ENCODE data around the gene CHRNE.
A peak's percentile ranks its signal among the peaks of the same experiment; 100 is the strongest.
"Not testable (repeated sequence)": the region's sequence is repeated elsewhere in the genome, so short reads cannot be mapped to it uniquely, and the experiment has no call there.

CHRNE gene

DNA sequence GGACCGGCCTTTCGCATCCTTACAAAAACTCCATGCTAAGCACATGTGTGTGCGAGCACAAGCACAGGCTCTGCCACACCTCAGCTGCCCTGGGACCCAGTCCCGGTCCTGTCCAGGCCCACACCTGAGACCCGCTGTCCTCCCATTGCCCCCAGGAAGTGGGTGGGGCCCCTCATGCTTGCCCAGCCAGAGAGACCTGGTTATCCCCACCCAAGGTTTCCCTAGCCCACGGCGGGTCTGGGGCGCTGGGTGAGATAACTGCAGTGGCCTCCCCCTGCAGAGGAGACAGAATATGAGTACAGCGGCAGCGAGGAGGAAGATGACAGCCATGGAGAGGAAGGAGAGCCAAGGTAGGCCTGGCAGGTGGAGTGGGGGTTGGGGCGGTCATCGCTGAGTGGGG lies 16.1 kb downstream of the CHRNE start:
- no peak for DNase-seq (ENCODE audit: low spot score)

DNA sequence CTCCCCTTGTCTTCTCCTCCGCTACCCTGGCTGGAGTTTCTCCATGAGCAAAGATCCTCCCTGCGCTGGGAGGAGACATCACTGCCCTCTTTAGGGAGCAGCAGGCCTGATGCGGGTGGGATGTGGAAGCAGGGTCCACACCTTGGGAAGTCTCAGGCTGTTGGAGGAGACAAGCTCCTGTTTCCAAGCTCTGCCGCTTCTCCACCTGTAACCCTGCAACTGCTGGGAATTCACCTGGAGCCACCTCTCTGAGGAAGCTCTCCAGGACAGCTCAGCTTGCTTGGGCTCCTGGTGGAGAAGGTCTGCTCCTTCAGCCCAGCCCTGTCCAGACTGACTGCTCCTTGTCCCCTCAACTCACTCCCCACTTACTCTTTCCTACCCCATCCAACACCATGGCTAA lies 18.4 kb downstream of the CHRNE start:
- no peak for DNase-seq (ENCODE audit: low spot score)

DNA sequence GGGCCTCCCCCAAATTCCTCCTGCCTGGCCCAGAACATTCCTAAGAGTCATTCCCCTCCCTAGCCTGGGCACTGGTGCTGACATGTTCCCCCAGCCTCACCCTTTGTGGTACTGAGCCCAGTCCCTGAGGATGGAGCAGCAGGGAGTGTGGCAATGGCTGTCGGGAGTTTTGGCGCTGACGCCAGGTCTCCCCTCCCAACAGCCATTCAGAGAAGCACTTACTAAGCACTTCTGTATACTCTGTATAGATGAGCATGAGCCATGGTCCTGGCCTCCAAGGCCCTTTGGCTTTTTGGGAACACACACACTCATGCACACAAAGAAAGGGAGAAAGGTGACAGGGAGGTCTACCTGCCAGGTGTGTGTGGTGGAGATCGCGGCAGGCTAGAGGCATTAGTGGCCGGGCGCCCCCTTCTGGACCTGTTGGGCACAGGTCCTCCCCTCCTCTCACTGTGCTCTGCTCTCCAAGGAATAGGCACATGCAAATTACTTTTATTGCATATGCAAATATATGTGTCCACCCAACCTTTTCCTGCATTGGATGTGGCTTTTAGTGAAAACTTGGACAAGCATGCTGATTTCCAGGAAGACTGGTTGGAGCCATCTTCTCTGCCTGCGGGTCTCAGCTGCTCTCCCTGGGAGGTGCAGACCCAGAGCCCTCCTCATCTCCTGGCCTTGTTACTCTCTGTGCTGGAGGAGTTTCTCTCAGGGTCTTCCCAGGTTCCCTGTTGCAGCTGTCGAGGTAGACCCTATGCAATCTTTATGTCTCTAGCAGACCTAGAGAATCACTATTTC lies 20.9 kb downstream of the CHRNE start:
- DNase-seq (ENCODE audit: low spot score), result peak; percentile 48

DNA sequence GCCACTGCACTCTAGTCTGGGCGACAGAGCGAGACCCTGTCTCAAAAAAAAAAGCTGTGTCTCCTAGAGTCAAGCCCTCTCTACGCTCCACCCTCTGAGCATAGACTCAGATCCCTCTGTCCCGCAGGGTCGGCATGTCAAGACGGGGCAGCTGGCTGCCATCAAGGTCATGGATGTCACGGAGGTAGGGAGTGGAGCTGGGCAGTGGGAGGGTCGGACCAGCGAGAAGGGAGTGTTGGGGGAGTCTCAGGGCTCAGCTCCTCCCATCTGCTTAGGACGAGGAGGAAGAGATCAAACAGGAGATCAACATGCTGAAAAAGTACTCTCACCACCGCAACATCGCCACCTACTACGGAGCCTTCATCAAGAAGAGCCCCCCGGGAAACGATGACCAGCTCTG lies 22.0 kb downstream of the CHRNE start:
- DNase-seq (ENCODE audit: low spot score), result no peak

DNA sequence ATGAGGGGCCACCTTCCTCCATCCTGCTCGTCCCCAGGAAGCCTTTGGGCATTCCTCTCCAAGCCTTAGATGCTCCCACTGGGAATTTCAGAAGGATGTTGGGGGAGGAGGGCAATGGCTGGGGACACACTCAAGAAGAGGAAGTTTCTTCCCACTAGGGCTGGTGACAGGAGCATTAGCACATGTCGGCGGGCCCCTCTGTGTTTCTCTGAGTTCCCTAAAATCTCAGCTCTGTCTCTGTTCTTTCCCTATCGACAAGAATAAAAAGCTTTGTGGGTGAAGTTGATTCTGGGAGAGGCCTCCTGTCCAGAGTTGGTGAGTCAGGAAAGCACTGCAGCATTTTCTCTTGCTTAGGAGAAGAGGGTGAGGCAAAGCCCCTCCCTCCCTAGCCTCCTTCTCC lies 23.3 kb downstream of the CHRNE start:
- DNase-seq (ENCODE audit: low spot score), result no peak

DNA sequence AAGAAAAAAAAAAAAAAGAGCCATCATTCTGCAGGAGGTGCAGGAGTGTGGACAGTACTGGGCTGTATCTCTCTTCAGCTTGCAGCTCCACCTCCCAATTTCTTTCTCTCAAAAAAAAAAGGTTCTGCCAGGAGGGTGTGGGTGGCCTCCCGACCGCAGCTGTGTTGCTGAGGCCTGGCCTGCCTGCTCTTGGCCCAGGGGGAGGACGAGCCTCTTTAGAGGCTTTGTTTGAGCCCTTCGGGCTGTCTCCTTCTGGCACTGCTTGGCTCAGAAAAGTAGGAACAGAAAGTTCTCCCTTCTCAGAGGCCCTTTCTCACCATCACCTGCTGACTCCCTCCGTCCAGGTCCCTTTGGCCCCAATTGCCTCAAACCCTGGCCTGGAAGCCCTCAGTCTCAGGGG lies 25.8 kb downstream of the CHRNE start:
- no peak for DNase-seq (ENCODE audit: low spot score)

DNA sequence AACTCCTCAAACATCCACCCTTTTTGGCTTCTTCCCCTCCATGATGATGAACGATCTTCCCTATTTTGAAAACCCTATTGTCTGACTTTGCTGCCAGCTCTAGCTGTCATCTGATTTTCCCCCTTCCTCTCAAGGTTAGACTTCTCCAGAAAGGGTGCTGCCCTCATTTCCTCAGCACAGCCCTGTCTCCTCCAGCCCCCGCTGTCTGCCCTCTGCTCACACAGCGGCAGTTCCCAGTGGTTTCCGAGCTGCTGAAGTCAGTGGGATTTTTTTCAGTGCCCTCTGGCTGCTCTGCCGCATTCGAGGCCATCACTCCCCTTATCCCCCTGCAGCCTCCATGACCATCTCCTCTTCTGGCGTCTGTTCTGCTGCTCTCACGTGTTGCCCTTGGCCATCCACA lies 30.1 kb downstream of the CHRNE start:
- no peak for DNase-seq (ENCODE audit: low spot score)

DNA sequence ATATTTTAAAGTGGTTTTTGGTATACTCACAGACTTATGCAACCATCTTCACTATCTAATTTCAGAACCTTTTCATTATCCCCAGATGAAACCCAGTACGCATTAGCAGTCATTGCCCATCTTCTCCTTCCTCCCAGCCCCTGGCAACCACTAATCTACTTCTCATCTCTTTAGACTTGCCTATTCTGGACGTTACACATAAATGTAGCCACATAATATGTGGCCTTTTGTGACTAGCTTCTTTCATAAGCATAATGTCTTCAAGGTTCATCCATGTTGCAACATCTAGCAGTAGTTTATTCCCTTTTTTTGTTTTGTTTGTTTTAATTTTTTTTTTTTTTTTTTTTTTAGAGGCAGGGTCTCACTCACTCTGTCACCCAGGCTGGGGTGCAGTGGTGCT lies 32.0 kb downstream of the CHRNE start:
- DNase-seq (ENCODE audit: low spot score), result no peak

DNA sequence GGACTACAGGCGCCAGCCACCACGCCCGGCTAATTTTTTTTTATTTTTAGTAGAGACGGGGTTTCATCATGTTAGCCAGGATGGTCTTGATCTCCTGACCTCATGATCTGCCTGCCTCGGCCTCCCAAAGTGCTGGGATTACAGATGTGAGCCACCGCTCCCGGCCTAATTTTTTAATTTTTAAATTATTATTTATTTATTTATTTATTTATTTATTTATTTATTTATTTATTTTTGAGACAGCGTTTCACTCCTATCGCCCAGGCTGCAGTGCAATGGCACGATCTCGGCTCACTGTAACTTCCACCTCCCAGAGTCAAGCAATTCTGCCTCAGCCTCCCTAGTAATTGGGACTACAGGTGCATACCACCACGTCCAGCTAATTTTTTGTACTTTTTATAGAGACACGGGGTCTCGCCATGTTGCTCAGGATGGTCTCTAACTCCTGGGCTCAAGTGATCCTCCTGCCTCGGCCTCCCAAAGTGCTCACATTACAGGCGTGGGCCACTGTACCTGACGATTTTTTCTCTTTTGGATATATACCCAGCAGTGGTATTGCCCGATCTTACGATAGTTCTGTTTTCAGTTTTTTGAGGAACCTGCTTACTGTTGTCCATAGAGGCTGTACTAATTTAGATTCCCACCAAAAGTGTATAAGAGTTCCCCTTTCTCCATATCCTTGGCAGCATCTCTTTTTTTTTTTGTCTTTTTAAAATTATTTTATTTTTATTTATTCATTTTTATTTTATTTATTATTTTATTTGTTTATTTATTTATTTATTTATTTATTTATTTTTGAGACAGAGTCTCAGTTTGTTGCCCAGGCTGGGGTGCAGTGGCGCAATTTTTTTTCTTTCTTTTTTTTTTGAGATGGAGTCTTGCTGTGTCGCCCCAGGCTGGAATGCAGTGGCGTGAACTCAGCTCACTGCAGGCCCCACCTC lies 33.6 kb downstream of the CHRNE start:
- DNase-seq (ENCODE audit: low spot score), result not testable (repeated sequence)

DNA sequence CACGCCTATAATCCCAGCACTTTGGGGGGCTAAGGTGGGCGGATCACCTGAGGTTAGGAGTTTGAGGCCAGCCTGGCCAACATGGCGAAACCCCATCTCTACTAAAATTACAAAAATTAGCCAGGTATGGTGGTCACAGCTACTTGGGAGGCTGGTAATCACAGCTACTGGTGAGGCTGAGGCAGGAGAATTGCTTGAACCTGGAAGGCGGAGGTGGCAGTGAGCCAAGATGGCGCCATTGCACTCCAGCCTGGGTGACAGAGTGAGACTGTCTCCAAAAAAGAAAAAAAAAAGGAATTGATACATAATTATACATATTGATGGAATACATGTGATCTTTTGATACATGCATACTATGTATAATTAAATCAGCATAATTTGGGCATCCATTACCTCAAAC lies 35.4 kb downstream of the CHRNE start:
- DNase-seq (ENCODE audit: low spot score), result not testable (repeated sequence)

DNA sequence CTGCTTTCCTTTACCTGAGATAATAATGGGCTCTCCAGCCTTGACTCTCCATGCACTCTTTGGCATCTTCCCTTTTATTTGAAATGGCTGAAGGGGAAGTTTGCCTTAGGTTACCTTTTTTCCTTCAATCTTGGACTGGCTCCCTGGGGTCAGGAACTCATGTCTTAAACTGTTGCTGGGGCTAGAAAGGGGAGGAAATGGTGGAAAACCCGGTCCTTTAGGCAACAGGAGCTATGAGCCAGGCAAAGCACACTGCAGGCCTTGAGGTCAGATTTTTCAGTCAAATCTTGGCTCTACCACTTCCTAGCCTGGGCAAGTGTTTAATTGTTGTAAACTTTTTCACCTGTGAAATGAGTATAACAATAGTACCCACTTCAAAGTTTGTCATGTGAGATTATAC lies 39.6 kb downstream of the CHRNE start:
- DNase-seq (ENCODE audit: low spot score), result no peak

DNA sequence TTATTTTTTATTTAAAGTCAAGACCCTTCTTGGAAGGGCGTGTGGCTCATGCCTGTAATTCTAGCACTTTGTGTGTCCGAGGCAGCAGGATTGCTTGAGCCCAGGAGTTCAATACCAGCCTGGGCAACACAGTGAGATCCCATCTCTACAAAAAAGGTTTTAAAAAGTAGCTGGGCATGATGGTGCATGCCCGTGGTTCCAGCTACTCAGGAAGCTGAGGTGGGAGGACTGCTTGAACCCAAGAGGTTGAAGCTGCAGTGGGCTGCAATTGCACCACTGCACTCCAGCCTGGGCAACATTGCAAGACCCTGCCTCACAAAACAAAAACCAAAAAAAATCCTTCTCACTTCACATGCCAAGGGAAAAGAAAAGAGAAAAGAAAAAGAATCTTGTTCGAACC lies 40.2 kb downstream of the CHRNE start:
- no peak for DNase-seq (ENCODE audit: low spot score)

DNA sequence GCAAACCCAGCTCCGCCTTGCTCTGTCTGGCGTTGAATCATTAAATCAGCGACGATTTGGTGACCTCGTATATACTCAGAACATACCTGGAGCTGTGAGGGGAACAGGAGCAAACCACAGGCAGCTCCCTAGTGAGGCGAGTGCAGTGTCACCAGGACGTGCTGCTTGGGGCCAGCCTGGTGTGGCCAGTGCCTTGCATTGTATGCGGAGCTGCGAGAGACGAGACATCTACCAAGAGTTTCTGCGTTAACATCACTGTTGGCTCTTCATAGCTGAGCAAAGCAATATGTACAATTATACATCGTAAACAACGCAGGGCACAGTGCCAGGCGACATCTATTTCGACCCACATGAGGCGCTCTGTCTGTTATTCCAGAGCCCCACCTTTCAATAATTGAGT lies 41.8 kb downstream of the CHRNE start:
- DNase-seq (ENCODE audit: low spot score), result no peak

DNA sequence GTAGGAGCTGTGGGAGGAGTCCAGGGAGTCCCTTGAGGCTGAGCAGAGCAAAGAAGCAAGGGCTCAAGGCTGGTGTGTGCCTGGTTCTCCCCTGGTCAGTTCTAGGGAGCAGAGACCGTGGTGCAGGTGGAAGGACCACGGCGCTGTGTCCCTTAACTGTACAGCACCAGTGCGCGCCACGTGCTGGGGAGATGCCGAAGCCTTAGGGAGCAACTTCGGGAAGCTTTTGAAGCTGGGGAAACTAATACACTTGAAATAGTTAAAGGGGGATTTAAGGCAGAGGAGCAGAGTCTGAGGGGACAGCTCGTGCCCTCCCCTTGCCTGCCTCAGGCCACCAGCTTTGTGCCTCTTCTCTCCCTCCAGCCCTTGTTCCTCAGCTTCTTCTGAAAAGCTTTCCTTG lies 42.2 kb downstream of the CHRNE start:
- DNase-seq (ENCODE audit: low spot score), result no peak

DNA sequence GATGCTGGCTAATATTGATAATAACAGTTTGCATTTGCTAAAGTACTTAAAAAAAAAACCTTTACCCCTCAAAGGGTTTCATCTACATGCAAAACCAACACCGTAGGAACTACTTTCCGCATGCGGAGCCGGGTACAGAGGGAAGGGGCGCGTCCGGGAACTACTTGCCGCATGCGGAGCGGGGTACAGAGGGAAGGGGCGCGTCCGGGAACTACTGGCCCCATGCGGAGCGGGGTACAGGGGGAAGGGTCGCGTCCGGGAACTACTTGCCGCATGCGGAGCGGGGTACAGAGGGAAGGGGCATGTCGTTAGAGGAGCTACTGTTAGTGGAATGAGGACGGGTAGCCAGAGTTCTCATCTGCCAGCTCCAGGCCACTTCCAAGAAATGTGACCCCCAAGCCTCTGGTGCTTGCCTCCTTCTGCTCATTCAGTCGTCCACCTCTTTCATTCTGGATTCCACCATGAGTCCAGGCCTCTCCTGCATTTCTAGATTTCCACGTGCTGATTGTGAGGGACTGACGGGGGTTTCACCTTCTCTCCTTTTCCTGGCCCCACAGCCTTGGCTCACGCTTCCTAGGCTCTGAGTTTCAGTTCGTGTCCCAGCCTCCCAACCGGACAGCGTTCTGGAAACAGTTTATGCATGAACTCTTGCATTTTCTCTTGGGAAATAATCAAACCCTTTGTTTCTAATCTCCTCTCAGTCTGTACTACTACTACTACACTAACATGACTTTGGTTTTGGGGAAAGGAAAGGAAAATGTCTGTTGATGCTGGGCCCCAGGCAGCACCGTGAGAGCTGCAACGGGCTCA lies 42.9 kb downstream of the CHRNE start:
- DNase-seq (ENCODE audit: low spot score), result no peak

DNA sequence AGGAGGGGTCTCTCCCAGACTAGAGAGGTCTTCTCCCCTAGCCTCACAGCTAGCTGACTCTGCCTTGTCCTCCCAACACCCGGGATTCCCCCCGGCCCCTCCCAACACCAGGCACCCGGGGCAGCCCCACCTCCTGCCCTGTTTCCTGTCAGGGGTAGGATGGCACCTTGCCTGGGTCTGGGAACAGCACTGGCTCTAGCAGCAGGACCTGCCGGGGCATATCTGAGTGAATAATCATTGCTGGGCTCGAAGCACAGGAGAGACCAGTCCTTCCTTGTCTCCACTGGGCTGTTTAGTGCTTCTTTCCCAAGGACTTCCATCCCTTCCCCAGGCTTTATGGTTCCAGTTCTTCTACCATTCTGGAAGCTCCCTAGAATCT lies 44.0 kb downstream of the CHRNE start:
- no peak for DNase-seq (ENCODE audit: low spot score)

DNA sequence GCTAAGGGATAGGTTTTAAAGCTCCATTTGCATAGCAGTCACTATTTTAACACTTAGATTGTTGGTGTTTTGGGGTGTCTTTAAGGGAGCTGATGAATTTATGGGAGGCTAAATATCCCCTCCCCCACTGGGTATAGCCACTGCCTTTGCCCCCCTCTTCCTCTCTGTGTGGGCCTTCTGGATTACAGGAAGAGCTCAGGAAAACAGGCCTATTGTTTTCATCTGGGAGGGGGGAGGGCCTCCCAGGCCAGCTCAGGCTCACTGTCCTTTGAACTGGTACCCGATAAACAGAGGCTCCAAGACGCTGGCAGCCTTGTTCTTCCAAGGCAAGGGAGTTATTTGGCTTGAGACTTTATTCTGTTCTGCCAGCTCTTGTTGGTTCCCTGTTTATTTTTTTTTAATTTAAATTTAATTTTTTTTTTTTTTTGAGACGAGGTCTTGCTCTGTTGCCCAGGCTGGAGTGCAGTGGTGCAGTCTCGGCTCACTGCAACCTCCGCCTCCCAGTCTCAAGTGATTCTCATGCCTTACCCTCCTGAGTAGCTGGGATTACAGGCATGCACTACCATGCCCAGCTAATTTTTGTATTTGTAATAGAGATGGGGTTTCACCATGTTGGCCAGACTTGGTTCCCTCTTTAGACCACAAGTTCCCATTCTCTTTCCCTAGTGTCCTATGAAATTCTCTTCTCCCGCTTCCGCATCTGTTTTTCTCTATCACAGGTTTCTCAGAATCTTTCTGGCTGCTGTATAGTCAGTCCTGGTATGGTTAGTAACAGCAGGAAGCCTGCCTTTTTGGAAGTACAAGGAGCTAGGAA lies 44.6 kb downstream of the CHRNE start:
- DNase-seq (ENCODE audit: low spot score), result no peak

DNA sequence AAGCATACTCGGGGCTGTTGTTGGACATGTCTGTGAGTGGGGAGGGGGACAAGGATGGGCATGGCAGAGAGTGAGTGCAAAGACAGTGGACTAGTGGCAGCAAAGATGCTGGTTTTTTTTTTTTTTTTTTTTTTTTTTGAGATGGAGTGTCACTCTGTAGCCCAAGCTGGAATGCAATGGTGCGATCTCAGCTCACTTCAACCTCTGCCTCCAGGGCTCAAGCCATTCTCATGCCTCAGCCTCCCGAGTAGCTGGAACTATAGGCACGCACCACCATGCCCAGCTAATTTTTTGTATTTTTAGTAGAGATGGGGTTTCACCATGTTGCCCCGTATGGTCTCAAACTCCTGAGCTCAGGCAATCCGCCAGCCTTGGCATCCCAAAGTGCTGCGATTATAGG lies 45.6 kb downstream of the CHRNE start:
- DNase-seq (ENCODE audit: low spot score), result not testable (repeated sequence)

DNA sequence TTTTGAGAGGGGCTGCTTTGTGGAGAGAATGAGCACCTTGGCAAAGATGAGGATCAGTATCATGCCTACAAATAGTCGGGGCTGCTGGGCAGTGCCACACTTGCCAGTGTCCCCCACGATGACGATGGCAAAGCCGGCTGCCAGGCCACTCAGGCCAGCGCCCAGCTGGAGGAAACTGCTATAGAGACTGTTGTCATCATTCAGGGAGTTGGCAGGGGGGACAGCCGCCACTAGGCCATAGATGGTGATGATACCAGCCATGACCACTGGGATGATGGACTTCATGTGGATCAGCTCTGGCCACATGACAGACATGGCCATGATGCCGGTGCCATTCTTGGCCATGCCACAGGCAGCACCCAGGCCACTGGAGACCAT lies 46.0 kb downstream of the CHRNE start:
- no peak for DNase-seq (ENCODE audit: low spot score)

DNA sequence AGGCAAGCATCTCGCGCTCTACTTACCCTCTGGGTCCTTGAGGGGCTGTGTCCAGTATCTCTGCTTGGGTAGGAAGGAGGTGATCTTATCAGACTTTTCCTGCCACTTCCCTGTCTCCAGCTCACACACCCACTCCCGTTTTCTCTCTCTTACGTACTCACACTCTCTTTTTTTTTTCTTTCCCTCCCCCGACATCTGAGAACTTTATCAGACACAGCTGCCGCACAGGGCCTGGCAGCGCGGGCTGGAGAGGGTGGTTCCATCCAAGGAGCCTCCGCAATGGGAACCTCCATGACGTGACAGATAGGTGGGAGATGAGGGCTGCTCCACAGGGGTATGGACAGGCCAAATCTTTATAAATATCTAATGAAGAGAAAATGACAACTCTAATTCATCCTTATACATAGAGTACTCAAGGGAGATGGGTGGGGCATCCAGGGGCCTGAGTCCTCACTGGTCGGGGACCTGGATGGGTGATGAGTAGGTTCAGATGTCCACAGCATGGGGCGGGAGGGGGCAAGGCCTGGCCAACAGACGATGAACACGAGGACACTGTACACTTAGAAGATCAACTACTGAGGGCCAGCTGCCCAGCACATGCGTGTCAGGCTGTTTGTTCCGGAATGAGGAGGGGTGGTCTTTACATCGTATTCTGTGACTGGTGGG lies 46.5 kb downstream of the CHRNE start:
- no peak for DNase-seq (ENCODE audit: low spot score)

DNA sequence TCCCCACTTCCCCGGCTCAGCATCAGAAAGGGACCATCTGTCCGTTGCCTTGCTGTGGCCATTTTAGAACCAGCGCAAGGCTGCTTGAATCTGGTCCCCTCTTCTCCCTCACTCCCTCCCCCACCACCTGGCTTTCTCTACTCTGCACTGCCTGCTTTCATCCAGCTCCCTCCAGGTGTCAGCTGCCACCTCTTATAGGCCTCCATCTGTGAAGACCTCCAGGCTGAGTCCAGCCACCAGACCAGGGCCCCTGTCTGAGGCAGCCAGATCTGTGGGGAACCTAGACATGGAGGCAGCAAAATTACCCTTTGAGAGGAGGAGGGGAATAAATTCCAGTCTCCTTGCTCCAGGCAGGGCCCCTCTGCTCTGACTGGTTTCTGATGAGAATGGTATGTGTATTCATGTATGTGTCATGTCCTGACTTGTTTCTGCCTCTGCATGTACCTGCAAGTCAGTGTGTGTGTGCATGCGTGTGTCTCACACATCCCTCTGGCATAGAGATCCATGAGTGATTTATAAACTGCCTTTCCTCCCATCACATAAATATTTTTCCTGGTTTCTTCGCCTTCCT lies 48.7 kb downstream of the CHRNE start:
- no peak for DNase-seq (ENCODE audit: low spot score)
